Non-pigmented ciliary epithelial cell (primary cell): Measurements from ENCODE around the gene PUM1.

Experiments used
- DNase-seq: peaks from one replicate; pipeline ENCODE4 v3.0.0-alpha.2; 2010; ENCODE audit warnings: low read depth

PUM1 gene

GRCh38 chr1:30905916-30906620 is 159.4 kb downstream of the PUM1 start:
- no peak for DNase-seq

- DNase-seq, result no peak
Observed at GRCh38 chr1:30905403-30905802, 160.1 kb downstream of the PUM1 start.

DNA sequence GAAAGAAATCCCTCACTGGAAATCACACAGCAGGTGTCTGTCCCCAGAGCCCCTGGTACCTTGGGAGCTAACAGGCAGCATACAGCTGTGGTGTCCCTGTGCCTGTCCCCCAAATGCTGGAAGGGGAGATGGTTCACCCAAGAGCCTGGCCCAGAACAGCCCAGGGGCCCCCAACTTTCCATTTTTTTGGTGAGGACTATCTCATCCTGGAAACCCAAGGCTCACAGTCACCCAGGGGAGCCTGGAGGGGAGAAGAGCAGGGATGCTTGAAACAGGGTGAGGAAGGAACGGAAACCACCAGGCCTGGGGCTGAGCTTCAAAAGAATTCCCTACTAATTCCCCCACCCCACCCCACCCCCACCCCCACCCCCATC is 160.6 kb downstream of the PUM1 start:
- no peak for DNase-seq

DNA sequence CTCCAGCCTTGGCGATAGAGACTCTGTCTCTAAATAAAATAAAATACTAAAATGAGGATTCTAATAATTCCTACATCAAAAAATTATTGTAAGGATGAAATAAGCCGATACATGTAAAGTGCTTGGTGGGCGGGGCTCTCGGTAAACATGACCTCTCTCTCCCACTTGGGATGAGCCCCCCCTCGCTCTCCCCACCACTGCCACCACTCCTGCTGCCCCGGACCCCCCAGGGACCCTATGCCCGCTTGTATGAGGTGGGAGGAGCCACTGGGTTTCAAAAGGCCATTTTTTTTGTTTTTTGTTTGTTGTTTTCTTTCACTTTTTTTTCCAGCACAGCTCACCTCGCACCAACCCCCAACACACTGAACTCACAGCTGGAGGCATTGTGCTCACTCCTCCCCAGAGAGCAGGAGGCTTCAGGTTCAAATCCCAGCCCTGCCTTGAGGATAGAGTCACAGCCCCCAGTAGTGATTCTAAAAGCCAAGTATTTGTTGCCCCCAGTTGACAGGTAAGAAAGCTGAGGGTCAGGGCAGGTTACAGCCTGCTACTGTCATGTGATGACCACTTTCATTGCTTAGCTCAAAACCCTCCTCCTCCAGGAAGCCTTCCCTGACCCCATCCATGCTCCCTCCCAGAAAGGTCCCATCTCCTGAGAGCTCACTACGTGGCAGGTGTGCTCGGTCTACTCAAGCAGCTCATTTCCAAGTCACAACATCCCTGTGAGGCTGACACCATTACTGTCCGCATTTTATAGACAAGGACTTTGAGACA is 161.1 kb downstream of the PUM1 start:
- no peak for DNase-seq

DNA sequence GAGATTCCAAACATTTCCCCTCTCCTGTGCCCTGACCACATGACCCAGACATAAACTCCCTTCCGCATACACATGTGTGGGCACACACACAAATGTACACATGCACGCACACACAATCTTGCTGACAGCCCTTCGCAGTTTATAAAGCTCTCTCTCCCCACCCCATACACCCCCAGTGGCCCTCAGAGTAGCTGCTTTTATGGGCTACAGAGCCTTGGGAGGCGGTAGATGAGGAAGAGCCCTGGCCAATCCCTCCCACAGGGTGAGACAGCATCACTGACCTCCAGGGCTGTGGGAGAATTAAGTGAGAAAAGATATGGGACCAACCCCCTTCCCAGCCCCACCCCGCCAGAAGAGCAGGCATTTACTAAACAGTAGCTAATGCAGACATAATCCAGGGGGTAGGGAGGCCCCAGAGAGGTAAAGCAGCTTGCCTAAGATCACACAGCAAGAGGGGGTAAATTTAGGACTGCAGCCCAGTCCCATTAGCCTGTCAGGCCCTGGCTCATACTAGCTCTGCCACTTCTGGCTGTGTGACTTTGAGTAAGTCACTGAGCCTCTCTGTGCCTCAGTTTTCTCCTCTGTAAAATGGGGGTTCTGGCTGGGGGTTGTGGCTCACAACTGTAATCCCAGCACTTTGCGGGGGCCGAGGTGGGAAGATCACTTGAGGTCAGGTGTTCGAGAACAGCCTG is 162.0 kb downstream of the PUM1 start:
- DNase-seq, result no peak

- no peak for DNase-seq
Observed at GRCh38 chr1:30902593-30903290, 162.8 kb downstream of the PUM1 start.

DNA sequence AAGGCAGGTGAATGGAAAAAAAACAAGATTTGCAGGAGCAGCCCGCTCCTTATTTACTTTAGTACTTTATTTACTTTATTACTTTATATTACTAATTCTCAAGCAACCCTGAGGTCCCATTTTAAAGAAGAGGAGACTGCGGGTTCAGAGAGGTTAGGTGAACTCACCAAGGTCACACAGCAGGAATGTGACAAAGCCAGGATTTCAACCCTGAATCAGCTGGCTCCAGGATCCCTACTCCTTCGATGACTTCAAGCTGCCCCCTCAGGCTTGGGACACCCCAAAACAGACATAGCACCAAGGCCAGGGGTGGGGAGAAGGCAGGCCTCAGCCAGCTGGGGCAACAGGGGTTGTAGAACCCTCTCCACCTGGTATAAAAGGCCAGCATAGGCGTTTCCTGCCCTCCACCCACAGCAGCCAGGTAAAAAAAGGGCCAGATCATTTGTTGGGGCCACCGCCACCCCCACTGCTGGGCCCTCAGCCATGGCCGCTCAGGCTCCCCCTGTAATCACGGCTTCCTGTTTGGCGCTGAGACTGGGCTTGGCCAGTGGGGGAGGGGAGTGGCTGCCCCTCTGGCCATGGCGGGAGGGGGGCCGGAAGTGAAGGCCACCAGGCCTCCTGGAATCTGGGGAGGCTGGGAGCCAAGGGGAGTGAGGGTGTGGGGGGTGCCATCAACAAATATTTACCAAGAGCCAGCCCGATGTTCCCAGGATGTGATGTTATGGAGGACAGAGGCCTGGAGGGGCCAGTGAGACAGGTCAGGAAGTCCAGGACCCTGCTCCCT is 163.5 kb downstream of the PUM1 start:
- DNase-seq, result no peak

DNA sequence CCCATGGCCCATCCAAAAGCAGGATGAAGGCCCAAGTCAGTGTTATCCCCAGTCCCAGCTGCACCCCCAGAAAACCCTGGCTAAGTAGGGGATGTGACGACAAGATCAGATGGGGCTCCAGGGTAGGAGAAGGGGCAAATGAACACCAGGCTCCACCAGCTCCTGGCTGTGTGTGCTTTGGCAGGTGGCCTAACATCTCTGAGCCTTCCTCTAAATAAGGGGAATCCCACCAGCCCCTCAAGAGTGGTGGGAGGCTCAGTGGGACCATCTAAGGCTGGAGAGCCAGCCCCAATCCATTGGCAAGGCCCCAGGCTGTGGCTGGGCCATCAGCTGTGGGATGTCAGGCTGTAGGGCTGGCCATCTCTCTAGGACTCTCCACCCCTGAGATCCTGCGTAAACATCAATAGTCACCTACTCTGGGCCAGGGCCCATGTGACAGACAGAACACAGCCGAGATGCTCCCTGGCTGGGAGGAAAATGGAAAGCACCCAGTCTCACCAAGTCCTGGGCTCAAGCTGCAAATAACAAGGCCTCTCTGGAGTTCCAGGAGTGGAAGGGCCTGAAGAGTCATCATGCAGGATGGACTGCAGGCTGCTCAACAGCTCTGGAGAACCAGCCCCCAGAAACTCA is 164.5 kb downstream of the PUM1 start:
- DNase-seq, result no peak

- no peak for DNase-seq
Observed at GRCh38 chr1:30900486-30900885, 165.0 kb downstream of the PUM1 start.

DNA sequence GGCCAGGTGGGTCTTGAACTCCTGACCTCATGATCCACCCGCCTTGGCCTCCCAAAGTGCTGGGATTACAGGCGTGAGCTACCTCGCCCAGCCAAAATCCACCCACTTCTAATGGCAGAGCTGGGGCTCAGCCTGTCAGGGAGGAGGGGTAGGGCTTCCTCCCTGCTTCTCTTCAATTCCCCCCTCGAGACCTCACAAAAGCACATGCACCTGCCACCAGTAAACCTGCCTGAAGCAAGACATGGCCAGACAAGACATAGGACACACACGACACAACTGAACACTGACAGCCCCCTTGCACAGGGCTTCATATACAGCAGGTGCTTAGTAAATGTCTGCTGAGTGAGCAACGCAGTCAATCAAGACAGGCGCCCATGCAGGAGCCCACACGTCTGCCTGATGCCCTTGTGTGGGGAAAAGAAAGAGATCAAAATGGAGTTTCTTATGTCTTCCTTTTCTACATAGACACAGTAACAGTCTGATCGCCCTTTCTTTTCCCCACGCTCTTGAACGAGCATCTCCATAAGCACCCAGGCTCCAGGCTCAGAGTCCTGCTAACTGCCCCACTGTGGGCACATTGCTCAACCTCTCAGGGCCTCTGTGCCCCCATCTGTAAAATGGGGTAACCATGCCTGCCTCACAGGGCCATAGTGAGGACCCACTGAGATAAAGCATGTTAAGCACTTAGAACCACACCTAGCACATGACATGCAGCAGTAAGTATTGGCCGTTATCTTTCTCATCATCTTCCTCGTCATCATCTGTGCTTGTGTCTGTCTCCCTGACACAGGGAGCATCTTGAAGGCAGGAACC is 165.7 kb downstream of the PUM1 start:
- DNase-seq, result no peak

GRCh38 chr1:30898031-30898815 is 167.3 kb downstream of the PUM1 start:
- no peak for DNase-seq

DNA sequence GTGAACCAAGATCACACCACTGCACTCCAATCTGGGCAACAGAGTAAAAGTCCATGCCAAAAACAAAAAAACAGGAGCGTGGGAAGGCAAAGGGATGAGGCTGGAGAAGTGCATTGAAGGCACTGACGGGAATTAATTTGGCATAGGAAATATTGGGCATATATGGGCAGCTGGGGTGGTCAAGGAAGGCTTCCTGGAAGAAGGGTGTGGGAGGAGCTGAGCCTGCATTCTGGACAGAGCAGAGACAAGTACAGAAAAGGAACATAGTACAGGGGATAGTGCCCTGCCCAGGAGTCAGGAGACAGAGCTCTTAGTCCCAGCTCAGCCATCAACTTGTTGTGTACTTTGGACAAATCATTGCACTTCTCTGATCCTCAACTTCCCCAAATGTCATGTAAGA is 168.6 kb downstream of the PUM1 start:
- no peak for DNase-seq

- no peak for DNase-seq
Observed at GRCh38 chr1:30895944-30896660, 169.4 kb downstream of the PUM1 start.

- DNase-seq, result no peak
Observed at GRCh38 chr1:30895382-30895943, 170.1 kb downstream of the PUM1 start.

GRCh38 chr1:30894508-30894973 is 171.0 kb downstream of the PUM1 start:
- DNase-seq, result no peak

- DNase-seq, result no peak
Observed at GRCh38 chr1:30893776-30894507, 171.6 kb downstream of the PUM1 start.

DNA sequence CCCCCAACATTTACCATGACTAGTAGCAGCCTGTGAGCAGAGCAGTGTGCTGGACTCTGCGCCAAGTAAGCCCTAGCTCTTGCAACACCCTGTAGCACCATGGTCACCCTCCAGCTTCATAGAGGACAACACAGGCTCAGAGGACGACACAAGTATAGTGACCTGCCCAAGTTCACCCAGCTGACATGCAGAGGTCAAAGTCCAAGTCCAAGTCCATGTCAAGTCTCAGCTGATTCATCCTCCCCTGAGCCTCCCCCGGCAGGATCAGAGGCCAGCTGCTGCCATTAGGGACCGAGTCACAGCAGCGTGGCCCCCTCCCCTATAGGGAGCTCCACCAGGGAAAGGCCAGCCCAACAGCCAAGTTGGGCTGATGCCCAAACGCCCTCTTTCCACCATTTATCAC is 172.8 kb downstream of the PUM1 start:
- no peak for DNase-seq

DNA sequence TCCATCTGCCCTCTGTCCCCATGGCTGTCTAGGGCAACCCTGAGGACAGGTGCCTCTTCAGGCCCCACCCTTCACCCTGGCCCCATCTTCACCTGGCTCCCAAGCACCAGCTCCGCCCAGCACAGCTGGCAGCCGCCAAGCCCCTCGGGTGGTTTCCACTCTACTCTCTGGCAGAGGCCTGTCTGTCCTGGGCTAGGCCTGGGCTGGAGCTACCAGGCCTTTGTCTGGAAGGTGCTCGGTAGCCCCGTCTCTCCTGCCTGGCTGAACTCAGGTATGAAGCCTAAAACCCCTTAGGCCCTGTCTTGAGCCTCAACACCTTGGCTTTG is 174.3 kb downstream of the PUM1 start:
- no peak for DNase-seq
